VCaP (cell line): Measurements from ENCODE around the gene TOB1.
"Not testable (repeated sequence)": the region's sequence is repeated elsewhere in the genome, so short reads cannot be mapped to it uniquely, and the experiment has no call there.

Source experiments
- H3K27ac ChIP-seq: fragments of 450-650 bp; 2 replicates; pipeline ENCODE4 v1.5.1; 2017
- TF ChIP-seq, protein P1 (sequence below): fragments of 450-650 bp; conservative IDR thresholded peaks from 2 replicates; pipeline ENCODE4 v1.5.1; 2017; ENCODE audit warnings: mild to moderate bottlenecking, moderate library complexity

Gene TOB1

DNA sequence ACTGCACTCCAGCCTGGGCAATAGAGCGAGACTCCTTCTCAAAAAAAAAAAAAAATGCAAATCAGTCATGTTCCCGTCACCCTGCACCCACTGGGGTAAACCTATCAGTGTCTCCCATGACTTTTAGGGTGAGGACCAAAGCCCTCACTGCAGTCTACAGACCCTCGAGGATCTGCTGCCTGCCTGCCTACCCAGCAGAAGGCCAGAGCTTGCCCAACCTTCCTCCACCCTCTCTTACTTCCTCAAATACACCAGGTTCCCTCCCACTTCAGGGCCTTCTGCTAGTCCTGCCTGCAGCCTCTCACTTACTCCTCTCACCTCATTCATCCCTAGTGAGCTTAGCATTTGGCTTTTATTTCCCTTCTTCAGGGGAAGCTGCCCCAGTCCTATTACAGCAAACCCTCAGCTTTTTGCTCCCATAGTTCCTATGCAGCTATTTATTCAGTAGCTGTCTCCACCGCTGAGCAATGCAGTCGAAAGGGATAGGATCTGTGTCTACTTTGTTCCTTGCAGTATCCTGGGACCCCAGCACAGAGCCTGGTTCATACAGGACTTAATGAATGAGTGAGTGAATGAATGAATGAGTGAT is 17.8 kb upstream of the TOB1 start:
- TF ChIP-seq, protein P1, sequence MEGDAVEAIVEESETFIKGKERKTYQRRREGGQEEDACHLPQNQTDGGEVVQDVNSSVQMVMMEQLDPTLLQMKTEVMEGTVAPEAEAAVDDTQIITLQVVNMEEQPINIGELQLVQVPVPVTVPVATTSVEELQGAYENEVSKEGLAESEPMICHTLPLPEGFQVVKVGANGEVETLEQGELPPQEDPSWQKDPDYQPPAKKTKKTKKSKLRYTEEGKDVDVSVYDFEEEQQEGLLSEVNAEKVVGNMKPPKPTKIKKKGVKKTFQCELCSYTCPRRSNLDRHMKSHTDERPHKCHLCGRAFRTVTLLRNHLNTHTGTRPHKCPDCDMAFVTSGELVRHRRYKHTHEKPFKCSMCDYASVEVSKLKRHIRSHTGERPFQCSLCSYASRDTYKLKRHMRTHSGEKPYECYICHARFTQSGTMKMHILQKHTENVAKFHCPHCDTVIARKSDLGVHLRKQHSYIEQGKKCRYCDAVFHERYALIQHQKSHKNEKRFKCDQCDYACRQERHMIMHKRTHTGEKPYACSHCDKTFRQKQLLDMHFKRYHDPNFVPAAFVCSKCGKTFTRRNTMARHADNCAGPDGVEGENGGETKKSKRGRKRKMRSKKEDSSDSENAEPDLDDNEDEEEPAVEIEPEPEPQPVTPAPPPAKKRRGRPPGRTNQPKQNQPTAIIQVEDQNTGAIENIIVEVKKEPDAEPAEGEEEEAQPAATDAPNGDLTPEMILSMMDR, result no peak
- H3K27ac ChIP-seq, result no peak overlapping the region

DNA sequence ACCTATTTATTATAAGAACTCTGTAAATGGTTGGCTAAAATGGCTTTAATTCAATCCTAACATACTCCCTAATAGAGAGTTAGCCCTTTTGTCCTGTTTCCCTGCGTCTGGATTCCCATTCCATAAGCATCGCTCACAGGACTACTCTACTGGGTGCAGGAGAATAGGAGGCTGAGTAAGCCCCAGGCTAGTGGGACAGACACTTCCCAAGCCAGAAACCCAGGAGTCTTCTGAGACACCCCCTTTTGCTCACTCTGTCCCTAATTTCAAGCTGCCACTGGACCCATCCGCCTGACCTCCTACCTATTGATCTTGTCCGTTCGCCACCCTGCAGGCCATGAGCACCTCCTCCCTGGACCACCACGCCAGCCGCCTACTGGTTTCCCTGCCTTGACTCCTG is 16.7 kb upstream of the TOB1 start:
- H3K27ac ChIP-seq, result no peak overlapping the region
- TF ChIP-seq, protein P1, result no peak

DNA sequence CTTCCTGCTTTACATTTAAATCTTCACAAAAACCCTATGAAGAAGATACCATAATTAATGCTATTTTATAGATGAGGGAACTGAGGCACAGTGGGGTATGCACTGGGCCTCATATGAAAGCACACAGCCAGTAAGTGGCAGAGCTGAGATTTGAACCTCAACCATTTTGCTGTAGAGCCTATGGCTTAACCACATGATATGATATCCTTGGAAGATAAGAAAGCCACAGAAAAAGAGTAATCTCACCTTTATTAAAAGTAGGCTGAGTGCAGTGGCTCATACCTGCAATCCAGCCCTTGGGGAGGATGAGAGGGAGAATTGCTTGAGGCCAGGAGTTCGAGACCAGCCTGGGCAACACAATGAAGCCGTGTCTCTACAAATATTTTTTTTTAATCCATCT is 15.0 kb upstream of the TOB1 start:
- TF ChIP-seq, protein P1, result no peak
- no peak overlapping the region for H3K27ac ChIP-seq

DNA sequence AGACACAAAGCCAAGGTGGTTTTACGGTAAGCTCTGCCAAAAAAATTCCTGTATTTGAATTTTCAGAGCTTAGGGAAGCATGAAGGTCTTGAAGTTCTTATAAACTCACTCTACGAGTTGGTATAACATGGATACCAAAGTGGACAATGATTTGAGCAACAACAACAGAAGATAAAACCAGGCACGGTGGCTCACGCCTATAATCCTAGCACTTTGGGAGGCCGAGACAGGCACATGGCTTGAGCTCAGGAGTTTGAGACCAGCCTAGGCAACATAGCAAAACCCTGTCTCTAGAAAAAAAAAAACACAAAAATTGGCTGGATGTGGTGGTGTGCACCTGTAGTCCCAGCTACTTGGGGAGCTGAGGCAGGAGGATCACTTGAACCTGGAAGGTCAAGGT is 12.9 kb upstream of the TOB1 start:
- TF ChIP-seq, protein P1, result no peak
- H3K27ac ChIP-seq, result no peak overlapping the region

DNA sequence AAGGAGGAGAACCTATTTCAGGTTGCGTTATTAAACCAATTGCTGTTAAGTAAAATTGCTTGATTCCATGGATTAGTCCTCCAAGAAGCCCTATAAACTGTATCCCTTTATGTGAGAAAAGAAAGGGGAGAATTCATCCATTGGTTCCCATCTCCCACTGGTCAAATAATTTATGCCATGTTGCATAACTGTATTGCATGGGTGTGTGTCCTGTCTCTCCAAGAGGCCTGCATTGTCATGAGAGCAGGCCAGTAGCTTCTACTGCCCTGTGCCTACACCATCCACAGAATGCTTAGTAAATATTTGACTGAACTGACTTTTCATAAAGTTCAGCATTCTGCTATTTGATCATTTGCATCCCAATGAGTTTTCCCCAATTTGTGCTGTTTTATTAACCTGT is 11.7 kb upstream of the TOB1 start:
- H3K27ac ChIP-seq, result no peak overlapping the region
- TF ChIP-seq, protein P1, result no peak

DNA sequence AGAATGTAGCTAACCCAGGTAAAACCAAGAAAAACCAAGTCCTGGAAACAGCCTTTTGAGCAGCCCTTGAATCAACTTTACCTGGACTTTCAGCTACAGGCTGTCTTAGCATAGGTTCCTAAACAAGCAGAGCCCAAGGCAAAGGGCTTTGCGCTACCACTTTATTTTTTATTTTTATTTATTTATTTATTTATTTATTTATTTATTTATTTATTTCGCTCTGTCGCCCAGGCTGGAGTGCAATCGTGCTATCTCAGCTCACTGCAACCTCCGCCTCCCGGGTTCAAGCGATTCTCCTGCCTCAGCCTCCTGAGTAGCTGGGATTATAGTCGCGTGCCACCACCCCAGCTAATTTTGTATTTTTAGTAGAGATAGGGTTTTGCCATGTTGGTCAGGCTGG is 10.9 kb upstream of the TOB1 start:
- H3K27ac ChIP-seq, result not testable (repeated sequence)

DNA sequence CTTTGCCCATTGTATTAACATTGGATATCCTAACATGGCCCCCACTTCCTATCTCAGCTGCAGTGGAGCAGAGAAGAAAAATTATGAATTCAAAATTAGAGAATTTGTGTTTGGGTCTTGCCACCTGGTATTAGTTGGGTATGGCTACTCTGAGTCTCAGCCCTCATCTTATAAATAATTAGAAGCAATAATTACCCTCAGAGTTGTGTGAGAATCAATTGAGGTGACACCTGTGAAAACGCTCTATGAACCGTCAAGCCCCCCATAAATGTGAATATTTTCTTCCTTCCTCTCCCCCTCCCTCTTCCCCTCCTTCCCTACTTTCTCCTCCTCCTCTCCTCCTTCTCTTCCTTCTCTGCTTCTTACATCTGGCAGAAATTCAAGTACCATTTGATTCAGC is 8.9 kb upstream of the TOB1 start:
- TF ChIP-seq, protein P1, result no peak
- H3K27ac ChIP-seq, result no peak overlapping the region

DNA sequence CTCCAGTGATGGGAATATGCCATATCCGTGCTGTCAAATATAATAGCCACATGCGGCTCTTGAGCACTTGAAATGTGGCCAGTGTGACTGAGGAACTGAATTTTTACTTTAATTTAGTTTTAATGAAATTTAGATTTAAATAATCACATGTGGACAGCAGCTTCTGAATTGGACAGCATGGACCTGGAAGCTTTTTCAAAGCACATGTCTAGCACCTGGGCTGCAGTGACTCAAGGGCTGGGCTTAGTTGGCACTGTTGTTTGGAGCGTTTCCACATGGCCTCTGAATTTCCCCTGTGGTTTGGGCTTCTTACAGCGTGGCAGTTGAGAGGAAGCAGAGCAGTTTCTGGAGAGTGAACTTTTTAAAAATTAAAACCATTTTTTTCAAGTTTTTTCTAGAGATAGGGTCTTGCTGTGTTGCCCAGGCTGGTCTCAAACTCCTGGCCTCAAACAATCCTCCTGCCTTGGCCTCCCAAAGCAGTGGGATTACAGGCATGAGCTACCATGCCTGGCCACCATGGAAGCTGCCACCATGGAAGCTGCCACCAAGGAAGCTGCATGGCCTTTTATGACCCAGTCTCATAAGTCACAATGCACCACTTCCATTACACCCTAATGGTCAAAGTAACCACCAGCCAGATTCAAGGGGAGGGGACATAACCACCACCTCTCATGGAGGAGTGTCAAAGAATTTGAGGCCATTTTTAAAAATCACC is 6.7 kb upstream of the TOB1 start:
- TF ChIP-seq, protein P1, result no peak
- no peak overlapping the region for H3K27ac ChIP-seq
